Kidney (tissue), 14 donors: Measurements from ENCODE around the gene PRR11. TPM values are rescaled to one million over a fixed set of nuclear protein-coding genes. Genes with fewer than 3 reads are reported as not detected.

Experiments used
- DNase-seq, 5 donors: peaks; one replicate each; pipeline ENCODE4 v3.0.0-alpha.2; 2013 to 2020
- FAIRE-seq: peaks from 2 replicates; lab custom pipeline; 2012; peaks lifted over from hg19 to GRCh38; lab: Jason Lieb, UNC
- H3K27ac ChIP-seq, 2 donors: one replicate each; pipeline ENCODE4 v1.7.0; 2013; ENCODE audit warnings: low read depth in 2 of 2, low read length in 2 of 2, inconsistent platforms in 1 of 2
- H3K27me3 ChIP-seq: one replicate; pipeline ENCODE4 v1.7.1; 2013; ENCODE audit warnings: low read length, inconsistent platforms; ENCODE audit not compliant: control insufficient read depth, insufficient read depth
- H3K36me3 ChIP-seq, 3 donors: one replicate each; pipeline versions ENCODE4 v1.7.0 to v1.7.1; 2013; ENCODE audit warnings: low read length in 3 of 3, control low read depth in 1 of 3, inconsistent platforms in 1 of 3; ENCODE audit not compliant: insufficient read depth in 3 of 3, control insufficient read depth in 2 of 3
- H3K4me1 ChIP-seq, 3 donors: one replicate each; pipeline versions ENCODE4 v1.7.0 to v1.7.1; 2013; ENCODE audit warnings: low read length in 3 of 3, inconsistent platforms in 1 of 3, low read depth in 1 of 3; ENCODE audit not compliant: control insufficient read depth in 2 of 3, insufficient read depth in 2 of 3
- H3K4me3 ChIP-seq, 3 donors: one replicate each; pipeline versions ENCODE4 v1.7.0 to v1.8.1; 2013; ENCODE audit warnings: low read length in 3 of 3, control low read depth in 1 of 3, inconsistent platforms in 1 of 3
- H3K9ac ChIP-seq, 3 donors: one replicate each; pipeline versions ENCODE4 v1.7.0 to v1.7.1; 2013; ENCODE audit warnings: low read length in 3 of 3, control low read depth in 1 of 3, inconsistent platforms in 1 of 3
- H3K9me3 ChIP-seq, 3 donors: one replicate each; pipeline versions ENCODE4 v1.7.0 to v1.7.1; 2013; ENCODE audit warnings: low read length in 3 of 3, control low read depth in 1 of 3, inconsistent platforms in 1 of 3; ENCODE audit not compliant: control insufficient read depth in 2 of 3, insufficient read depth in 1 of 3
- CTCF ChIP-seq: IDR thresholded peaks from 3 replicates; pipeline ENCODE4 v1.5.1; 2012; ENCODE audit warnings: mild to moderate bottlenecking, moderate library complexity, borderline replicate concordance; ENCODE audit not compliant: insufficient read depth; ENCODE audit errors: extremely low read depth
- intact Hi-C: fragments of 100-400 bp; cut with DNase I; formaldehyde crosslinking; loops from one replicate; pipeline ENCODE4 v1.11.1; 2022
- polyA plus RNA-seq: library from polyadenylated mRNA; stranded (reverse); fragments of 350-450 nt; fragmentation: Illumina TruSeq; extraction: RNeasy Lipid Tissue Mini Kit (QIAGEN cat#74804); gene quantifications from one replicate; pipeline ENCODE4 v1.2.3, GENCODE V29; 2014; ENCODE audit warnings: low read depth, low replicate concordance; ENCODE audit not compliant: insufficient read depth
- total RNA-seq: library from RNA; stranded (reverse); fragmentation: NEBNext Ultra II Directional; extraction: Animal tissue kit (Norgen Biotek cat#: 25700); gene quantifications from one replicate; pipeline ENCODE4 v1.2.1, GENCODE V29; 2021
- donor health status: control.
- donor health status: control.
- donor health status: control.
- donor health status: control.
- donor health status: control.
- donor health status: DM: yes; HTN: yes; CAD: no.
- donor health status: Normal renal cell carcinoma (clear cell type).

The PRR11 gene
- total and polyA plus RNA-seq, 2 donors from 2014 or later, result 0.26 to 2.5 TPM

GRCh38 chr17:59160157-59161025 is 4.8 kb downstream of the PRR11 start:
- H3K4me3 ChIP-seq, result no peak overlapping the region
- FAIRE-seq (no peak), DNase-seq (no peak)
- intact Hi-C loops, result no loop called here
- H3K36me3 ChIP-seq, result no peaks in the 10 kb centered on the region
- TF ChIP-seq CTCF, result no peak
- H3K27ac ChIP-seq, result no peak overlapping the region
- H3K27me3 ChIP-seq, result no peaks in the 10 kb centered on the region
- no peak overlapping the region for H3K9ac ChIP-seq
- no peaks in the 10 kb centered on the region for H3K9me3 ChIP-seq
- peaks cover 0 to 6% (median 3%) of the 10 kb centered on the region in 3 donors for H3K4me1 ChIP-seq

- H3K9me3 ChIP-seq, result no peaks in the 10 kb centered on the region
- H3K27me3 ChIP-seq, result no peaks in the 10 kb centered on the region
- FAIRE-seq (no peak), DNase-seq (no peak)
- H3K4me1 ChIP-seq, result no peaks in the 10 kb centered on the region
- H3K9ac ChIP-seq, result no peak overlapping the region
- no peaks in the 10 kb centered on the region for H3K36me3 ChIP-seq
- no peak overlapping the region for H3K4me3 ChIP-seq
- intact Hi-C loops, result no loop called here
- TF ChIP-seq CTCF, result no peak
- no peak overlapping the region for H3K27ac ChIP-seq
Measured at GRCh38 chr17:59161477-59161876, 5.9 kb downstream of the PRR11 start.

- TF ChIP-seq CTCF, result peak; percentile 47
- DNase-seq, result peak in 3 of 5 donors; percentile 38 to 75 (median 66)
- no peaks in the 10 kb centered on the region for H3K36me3 ChIP-seq
- no peaks in the 10 kb centered on the region for H3K27me3 ChIP-seq
- no peaks in the 10 kb centered on the region for H3K9me3 ChIP-seq
- FAIRE-seq, result no peak
- no peak overlapping the region for H3K4me3 ChIP-seq
- intact Hi-C loops, result no loop called here
- H3K9ac ChIP-seq, result no peak overlapping the region
- H3K4me1 ChIP-seq, result no peaks in the 10 kb centered on the region
- H3K27ac ChIP-seq, result no peak overlapping the region
Measured at GRCh38 chr17:59165933-59166342, 10.4 kb downstream of the PRR11 start.
